ENCODE data around the gene MT4. TPM values are rescaled to one million over a fixed set of nuclear protein-coding genes. Genes with fewer than 3 reads are reported as not detected.

Gene MT4
- not detected for total RNA-seq

GRCh38 chr16:56564793-56565477 is at the start of gene MT4:
TSS of gene MT4 (plus strand) at chr16:56565073. CDS start at chr16:56565129, 56 bp downstream.
- FAIRE-seq = no peak

GRCh38 chr16:56515665-56516064 is 49.2 kb upstream of the MT4 start:
- FAIRE-seq (no peak), DNase-seq (ENCODE audit: low spot score in 2 of 2) (no peak)

More at GRCh38 chr16:56564793-56565477, at the start of gene MT4:
- DNase-seq (ENCODE audit: low spot score in 2 of 2) = no peak

- FAIRE-seq = no peak
Observed at GRCh38 chr16:56517206-56517605, 47.7 kb upstream of the MT4 start.

GRCh38 chr16:56518425-56518824 is 46.4 kb upstream of the MT4 start:
- FAIRE-seq = no peak

More at GRCh38 chr16:56517206-56517605, 47.7 kb upstream of the MT4 start:
- no peak for DNase-seq (ENCODE audit: low spot score in 2 of 2)

GRCh38 chr16:56519459-56520250 is 45.2 kb upstream of the MT4 start, which contains the start of gene BBS2:
TSS of gene BBS2 (minus strand) at chr16:56520024. CDS start at chr16:56519862, 162 bp downstream.
- no peak for FAIRE-seq
- DNase-seq (ENCODE audit: low spot score in 2 of 2) = peak; percentile 83 to 88

More at GRCh38 chr16:56518425-56518824, 46.4 kb upstream of the MT4 start:
- DNase-seq (ENCODE audit: low spot score in 2 of 2) = no peak

- FAIRE-seq = no peak
- no peak for DNase-seq (ENCODE audit: low spot score in 2 of 2)
Observed at GRCh38 chr16:56520251-56520577, 44.7 kb upstream of the MT4 start.

GRCh38 chr16:56525236-56525635 is 39.6 kb upstream of the MT4 start:
- FAIRE-seq (no peak), DNase-seq (ENCODE audit: low spot score in 2 of 2) (no peak)

- no peak for DNase-seq (ENCODE audit: low spot score in 2 of 2)
- FAIRE-seq = no peak
Observed at GRCh38 chr16:56530872-56531271, 34.0 kb upstream of the MT4 start.

- no peak for DNase-seq (ENCODE audit: low spot score in 2 of 2)
- FAIRE-seq = no peak
Observed at GRCh38 chr16:56532714-56533113, 32.2 kb upstream of the MT4 start.

GRCh38 chr16:56534847-56535383 is 30.0 kb upstream of the MT4 start:
- DNase-seq (ENCODE audit: low spot score in 2 of 2) = no peak
- FAIRE-seq = no peak

GRCh38 chr16:56538331-56538730 is 26.5 kb upstream of the MT4 start:
- DNase-seq (ENCODE audit: low spot score in 2 of 2) (no peak), FAIRE-seq (no peak)

- no peak for FAIRE-seq
- DNase-seq (ENCODE audit: low spot score in 2 of 2) = no peak
Observed at GRCh38 chr16:56539656-56540055, 25.2 kb upstream of the MT4 start.

- FAIRE-seq = no peak
- no peak for DNase-seq (ENCODE audit: low spot score in 2 of 2)
Observed at GRCh38 chr16:56542039-56542438, 22.8 kb upstream of the MT4 start.

- FAIRE-seq (no peak), DNase-seq (ENCODE audit: low spot score in 2 of 2) (peak; percentile 16 to 28)
Observed at GRCh38 chr16:56547120-56547948, 17.5 kb upstream of the MT4 start.

- DNase-seq (ENCODE audit: low spot score in 2 of 2) = no peak
Observed at GRCh38 chr16:56547949-56548567, 16.8 kb upstream of the MT4 start.

GRCh38 chr16:56549161-56549560 is 15.7 kb upstream of the MT4 start:
- FAIRE-seq (no peak), DNase-seq (ENCODE audit: low spot score in 2 of 2) (no peak)

More at GRCh38 chr16:56547949-56548567, 16.8 kb upstream of the MT4 start:
- FAIRE-seq = no peak

- FAIRE-seq = no peak
- no peak for DNase-seq (ENCODE audit: low spot score in 2 of 2)
Observed at GRCh38 chr16:56549744-56550385, 15.0 kb upstream of the MT4 start.

- peak; percentile 22 to 35 for DNase-seq (ENCODE audit: low spot score in 2 of 2)
- peak; percentile 3 for FAIRE-seq
Observed at GRCh38 chr16:56551796-56552738, 12.8 kb upstream of the MT4 start.

Data from frontal cortex (tissue), 4 donors.